ENCODE results near the gene MMP20. TPM values are rescaled to one million over a fixed set of nuclear protein-coding genes. Genes with fewer than 3 reads are reported as not detected.
A peak's percentile ranks its signal among the peaks of the same experiment; 100 is the strongest.

The MMP20 gene
- total and polyA plus RNA-seq, 2 of the 13 experiments (the other 11 are each of a cell fraction or from before 2014, with no cell fraction given), result 0.05 TPM; not detected in 1

- TF ChIP-seq NFE2 (CRISPR knock-in tag; IDR thresholded peaks at IDR 0.05) (no peak), FOXA1 (IDR thresholded peaks at IDR 0.05) (no peak), FOXA1 (CRISPR knock-in tag; IDR thresholded peaks at IDR 0.05) (no peak), NFYC (CRISPR knock-in tag; IDR thresholded peaks at IDR 0.05) (no peak), ZNF879 (CRISPR knock-in tag; IDR thresholded peaks at IDR 0.05) (no peak), ATAD3A (CRISPR knock-in tag; IDR thresholded peaks at IDR 0.05) (no peak), NR1H2 (CRISPR knock-in tag; IDR thresholded peaks at IDR 0.05; ENCODE audit: borderline replicate concordance, low read depth) (no peak), GTF3A (CRISPR knock-in tag; conservative IDR thresholded peaks at IDR 0.05) (no peak)
- TF ChIP-seq, protein P1, sequence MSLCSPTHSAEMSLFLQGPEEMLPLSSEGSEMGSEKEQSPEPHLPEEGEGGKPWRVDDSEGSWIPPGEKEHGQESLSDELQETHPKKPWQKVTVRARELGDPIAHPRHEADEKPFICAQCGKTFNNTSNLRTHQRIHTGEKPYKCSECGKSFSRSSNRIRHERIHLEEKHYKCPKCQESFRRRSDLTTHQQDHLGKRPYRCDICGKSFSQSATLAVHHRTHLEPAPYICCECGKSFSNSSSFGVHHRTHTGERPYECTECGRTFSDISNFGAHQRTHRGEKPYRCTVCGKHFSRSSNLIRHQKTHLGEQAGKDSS (CRISPR knock-in tag; IDR thresholded peaks at IDR 0.05; ENCODE audit: borderline replicate concordance, low read depth), result no peak
- TF ChIP-seq, protein P2, sequence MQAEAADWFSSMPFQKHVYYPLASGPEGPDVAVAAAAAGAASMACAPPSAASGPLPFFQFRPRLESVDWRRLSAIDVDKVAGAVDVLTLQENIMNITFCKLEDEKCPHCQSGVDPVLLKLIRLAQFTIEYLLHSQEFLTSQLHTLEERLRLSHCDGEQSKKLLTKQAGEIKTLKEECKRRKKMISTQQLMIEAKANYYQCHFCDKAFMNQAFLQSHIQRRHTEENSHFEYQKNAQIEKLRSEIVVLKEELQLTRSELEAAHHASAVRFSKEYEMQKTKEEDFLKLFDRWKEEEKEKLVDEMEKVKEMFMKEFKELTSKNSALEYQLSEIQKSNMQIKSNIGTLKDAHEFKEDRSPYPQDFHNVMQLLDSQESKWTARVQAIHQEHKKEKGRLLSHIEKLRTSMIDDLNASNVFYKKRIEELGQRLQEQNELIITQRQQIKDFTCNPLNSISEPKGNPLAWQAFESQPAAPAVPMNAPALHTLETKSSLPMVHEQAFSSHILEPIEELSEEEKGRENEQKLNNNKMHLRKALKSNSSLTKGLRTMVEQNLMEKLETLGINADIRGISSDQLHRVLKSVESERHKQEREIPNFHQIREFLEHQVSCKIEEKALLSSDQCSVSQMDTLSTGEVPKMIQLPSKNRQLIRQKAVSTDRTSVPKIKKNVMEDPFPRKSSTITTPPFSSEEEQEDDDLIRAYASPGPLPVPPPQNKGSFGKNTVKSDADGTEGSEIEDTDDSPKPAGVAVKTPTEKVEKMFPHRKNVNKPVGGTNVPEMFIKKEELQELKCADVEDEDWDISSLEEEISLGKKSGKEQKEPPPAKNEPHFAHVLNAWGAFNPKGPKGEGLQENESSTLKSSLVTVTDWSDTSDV (CRISPR knock-in tag; IDR thresholded peaks at IDR 0.05), result no peak
- TF ChIP-seq, protein P3, sequence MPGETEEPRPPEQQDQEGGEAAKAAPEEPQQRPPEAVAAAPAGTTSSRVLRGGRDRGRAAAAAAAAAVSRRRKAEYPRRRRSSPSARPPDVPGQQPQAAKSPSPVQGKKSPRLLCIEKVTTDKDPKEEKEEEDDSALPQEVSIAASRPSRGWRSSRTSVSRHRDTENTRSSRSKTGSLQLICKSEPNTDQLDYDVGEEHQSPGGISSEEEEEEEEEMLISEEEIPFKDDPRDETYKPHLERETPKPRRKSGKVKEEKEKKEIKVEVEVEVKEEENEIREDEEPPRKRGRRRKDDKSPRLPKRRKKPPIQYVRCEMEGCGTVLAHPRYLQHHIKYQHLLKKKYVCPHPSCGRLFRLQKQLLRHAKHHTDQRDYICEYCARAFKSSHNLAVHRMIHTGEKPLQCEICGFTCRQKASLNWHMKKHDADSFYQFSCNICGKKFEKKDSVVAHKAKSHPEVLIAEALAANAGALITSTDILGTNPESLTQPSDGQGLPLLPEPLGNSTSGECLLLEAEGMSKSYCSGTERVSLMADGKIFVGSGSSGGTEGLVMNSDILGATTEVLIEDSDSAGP (CRISPR knock-in tag; IDR thresholded peaks at IDR 0.05; ENCODE audit: borderline replicate concordance), result peak; percentile 51
- TF ChIP-seq, protein P4, sequence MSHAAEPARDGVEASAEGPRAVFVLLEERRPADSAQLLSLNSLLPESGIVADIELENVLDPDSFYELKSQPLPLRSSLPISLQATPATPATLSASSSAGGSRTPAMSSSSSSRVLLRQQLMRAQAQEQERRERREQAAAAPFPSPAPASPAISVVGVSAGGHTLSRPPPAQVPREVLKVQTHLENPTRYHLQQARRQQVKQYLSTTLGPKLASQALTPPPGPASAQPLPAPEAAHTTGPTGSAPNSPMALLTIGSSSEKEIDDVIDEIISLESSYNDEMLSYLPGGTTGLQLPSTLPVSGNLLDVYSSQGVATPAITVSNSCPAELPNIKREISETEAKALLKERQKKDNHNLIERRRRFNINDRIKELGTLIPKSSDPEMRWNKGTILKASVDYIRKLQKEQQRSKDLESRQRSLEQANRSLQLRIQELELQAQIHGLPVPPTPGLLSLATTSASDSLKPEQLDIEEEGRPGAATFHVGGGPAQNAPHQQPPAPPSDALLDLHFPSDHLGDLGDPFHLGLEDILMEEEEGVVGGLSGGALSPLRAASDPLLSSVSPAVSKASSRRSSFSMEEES (CRISPR knock-in tag; IDR thresholded peaks at IDR 0.05), result no peak
- TF ChIP-seq, protein P5, sequence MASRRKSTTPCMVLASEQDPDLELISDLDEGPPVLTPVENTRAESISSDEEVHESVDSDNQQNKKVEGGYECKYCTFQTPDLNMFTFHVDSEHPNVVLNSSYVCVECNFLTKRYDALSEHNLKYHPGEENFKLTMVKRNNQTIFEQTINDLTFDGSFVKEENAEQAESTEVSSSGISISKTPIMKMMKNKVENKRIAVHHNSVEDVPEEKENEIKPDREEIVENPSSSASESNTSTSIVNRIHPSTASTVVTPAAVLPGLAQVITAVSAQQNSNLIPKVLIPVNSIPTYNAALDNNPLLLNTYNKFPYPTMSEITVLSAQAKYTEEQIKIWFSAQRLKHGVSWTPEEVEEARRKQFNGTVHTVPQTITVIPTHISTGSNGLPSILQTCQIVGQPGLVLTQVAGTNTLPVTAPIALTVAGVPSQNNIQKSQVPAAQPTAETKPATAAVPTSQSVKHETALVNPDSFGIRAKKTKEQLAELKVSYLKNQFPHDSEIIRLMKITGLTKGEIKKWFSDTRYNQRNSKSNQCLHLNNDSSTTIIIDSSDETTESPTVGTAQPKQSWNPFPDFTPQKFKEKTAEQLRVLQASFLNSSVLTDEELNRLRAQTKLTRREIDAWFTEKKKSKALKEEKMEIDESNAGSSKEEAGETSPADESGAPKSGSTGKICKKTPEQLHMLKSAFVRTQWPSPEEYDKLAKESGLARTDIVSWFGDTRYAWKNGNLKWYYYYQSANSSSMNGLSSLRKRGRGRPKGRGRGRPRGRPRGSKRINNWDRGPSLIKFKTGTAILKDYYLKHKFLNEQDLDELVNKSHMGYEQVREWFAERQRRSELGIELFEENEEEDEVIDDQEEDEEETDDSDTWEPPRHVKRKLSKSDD (CRISPR knock-in tag; IDR thresholded peaks at IDR 0.05; ENCODE audit: low read depth), result 0 out of 2 replicates have a peak, but pooled peaks have one; percentile 22
- TF ChIP-seq, protein P6, sequence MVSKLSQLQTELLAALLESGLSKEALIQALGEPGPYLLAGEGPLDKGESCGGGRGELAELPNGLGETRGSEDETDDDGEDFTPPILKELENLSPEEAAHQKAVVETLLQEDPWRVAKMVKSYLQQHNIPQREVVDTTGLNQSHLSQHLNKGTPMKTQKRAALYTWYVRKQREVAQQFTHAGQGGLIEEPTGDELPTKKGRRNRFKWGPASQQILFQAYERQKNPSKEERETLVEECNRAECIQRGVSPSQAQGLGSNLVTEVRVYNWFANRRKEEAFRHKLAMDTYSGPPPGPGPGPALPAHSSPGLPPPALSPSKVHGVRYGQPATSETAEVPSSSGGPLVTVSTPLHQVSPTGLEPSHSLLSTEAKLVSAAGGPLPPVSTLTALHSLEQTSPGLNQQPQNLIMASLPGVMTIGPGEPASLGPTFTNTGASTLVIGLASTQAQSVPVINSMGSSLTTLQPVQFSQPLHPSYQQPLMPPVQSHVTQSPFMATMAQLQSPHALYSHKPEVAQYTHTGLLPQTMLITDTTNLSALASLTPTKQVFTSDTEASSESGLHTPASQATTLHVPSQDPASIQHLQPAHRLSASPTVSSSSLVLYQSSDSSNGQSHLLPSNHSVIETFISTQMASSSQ (IDR thresholded peaks at IDR 0.05; ENCODE audit: low read depth), result no peak
- TF ChIP-seq, protein P6 (CRISPR knock-in tag; IDR thresholded peaks at IDR 0.05; ENCODE audit: borderline replicate concordance), result no peak
Measured at GRCh38 chr11:102615077-102615893, 9.8 kb downstream of the MMP20 start (continued).

Data from HepG2 (cell line).